ENCODE results near the gene LIN9.
"Not testable (repeated sequence)": the region's sequence is repeated elsewhere in the genome, so short reads cannot be mapped to it uniquely, and the experiment has no call there.

The LIN9 gene

GRCh38 chr1:226207048-226207447 is 101.9 kb downstream of the LIN9 start:
- H3K36me3 Mint-ChIP-seq (ENCODE audit: low read depth) = no peaks in the 10 kb centered on the region
- H3K9me3 Mint-ChIP-seq = no peaks in the 10 kb centered on the region
- peaks cover 1% of the 10 kb centered on the region for H3K27me3 Mint-ChIP-seq
- intact Hi-C loops (cut with micrococcal nuclease) = no loop called here
- no peak overlapping the region for H3K4me3 Mint-ChIP-seq
- H3K4me1 Mint-ChIP-seq (ENCODE audit: low read depth) = no peaks in the 10 kb centered on the region
- no peak overlapping the region for H3K27ac Mint-ChIP-seq

GRCh38 chr1:226204198-226204597 is 104.8 kb downstream of the LIN9 start:
- intact Hi-C loops (cut with micrococcal nuclease) = no loop called here
- Mint-ChIP-seq H3K27me3 (peaks cover 1% of the 10 kb centered on the region), H3K4me3 (no peak overlapping the region), H3K36me3 (ENCODE audit: low read depth) (no peaks in the 10 kb centered on the region), H3K4me1 (ENCODE audit: low read depth) (peaks cover 7% of the 10 kb centered on the region), H3K27ac (no peak overlapping the region), H3K9me3 (no peaks in the 10 kb centered on the region)

GRCh38 chr1:226203655-226204054 is 105.3 kb downstream of the LIN9 start:
- intact Hi-C loops (cut with micrococcal nuclease) = no loop called here
- Mint-ChIP-seq H3K36me3 (ENCODE audit: low read depth) (no peaks in the 10 kb centered on the region), H3K27me3 (peaks cover 1% of the 10 kb centered on the region), H3K27ac (no peak overlapping the region), H3K4me1 (ENCODE audit: low read depth) (peaks cover 7% of the 10 kb centered on the region), H3K4me3 (no peak overlapping the region), H3K9me3 (no peaks in the 10 kb centered on the region)

GRCh38 chr1:226203240-226203639 is 105.7 kb downstream of the LIN9 start:
- H3K9me3 Mint-ChIP-seq = no peaks in the 10 kb centered on the region
- intact Hi-C loops (cut with micrococcal nuclease) = no loop called here

GRCh38 chr1:226202666-226203065 is 106.3 kb downstream of the LIN9 start:
- H3K36me3 Mint-ChIP-seq (ENCODE audit: low read depth); H3K27ac Mint-ChIP-seq; H3K9me3 Mint-ChIP-seq; intact Hi-C loops (cut with micrococcal nuclease); H3K27me3 Mint-ChIP-seq; H3K4me3 Mint-ChIP-seq; H3K4me1 Mint-ChIP-seq (ENCODE audit: low read depth): not testable (repeated sequence)

More at GRCh38 chr1:226203240-226203639, 105.7 kb downstream of the LIN9 start:
- Mint-ChIP-seq H3K4me1 (ENCODE audit: low read depth) (peaks cover 7% of the 10 kb centered on the region), H3K4me3 (no peak overlapping the region), H3K27me3 (peaks cover 1% of the 10 kb centered on the region), H3K27ac (no peak overlapping the region), H3K36me3 (ENCODE audit: low read depth) (no peaks in the 10 kb centered on the region)

GRCh38 chr1:226202246-226202645 is 106.7 kb downstream of the LIN9 start:
- H3K27ac Mint-ChIP-seq = no peak overlapping the region
- H3K4me3 Mint-ChIP-seq = no peak overlapping the region
- H3K27me3 Mint-ChIP-seq = peaks cover 1% of the 10 kb centered on the region
- intact Hi-C loops (cut with micrococcal nuclease) = no loop called here
- peaks cover 7% of the 10 kb centered on the region for H3K4me1 Mint-ChIP-seq (ENCODE audit: low read depth)
- H3K36me3 Mint-ChIP-seq (ENCODE audit: low read depth) = no peaks in the 10 kb centered on the region
- no peaks in the 10 kb centered on the region for H3K9me3 Mint-ChIP-seq

GRCh38 chr1:226201029-226201593 is 107.9 kb downstream of the LIN9 start:
- H3K4me3 Mint-ChIP-seq = no peak overlapping the region
- intact Hi-C loops (cut with micrococcal nuclease) = no loop called here
- no peak overlapping the region for H3K27ac Mint-ChIP-seq
- no peaks in the 10 kb centered on the region for H3K36me3 Mint-ChIP-seq (ENCODE audit: low read depth)
- peaks cover 7% of the 10 kb centered on the region for H3K4me1 Mint-ChIP-seq (ENCODE audit: low read depth)
- no peaks in the 10 kb centered on the region for H3K27me3 Mint-ChIP-seq
- H3K9me3 Mint-ChIP-seq = no peaks in the 10 kb centered on the region

- intact Hi-C loops (cut with micrococcal nuclease) = no loop called here
- H3K27ac Mint-ChIP-seq = no peak overlapping the region
- H3K9me3 Mint-ChIP-seq = no peaks in the 10 kb centered on the region
- no peaks in the 10 kb centered on the region for H3K36me3 Mint-ChIP-seq (ENCODE audit: low read depth)
- H3K27me3 Mint-ChIP-seq = peaks cover 2% of the 10 kb centered on the region
- H3K4me1 Mint-ChIP-seq (ENCODE audit: low read depth) = peaks cover 7% of the 10 kb centered on the region
- H3K4me3 Mint-ChIP-seq = no peak overlapping the region
These were observed 109.0 kb downstream of the LIN9 start for GRCh38 chr1:226199971-226200370.

GRCh38 chr1:226195144-226195543 is 113.8 kb downstream of the LIN9 start:
- H3K4me1 Mint-ChIP-seq (ENCODE audit: low read depth) = peaks cover 6% of the 10 kb centered on the region
- H3K27me3 Mint-ChIP-seq = peaks cover 2% of the 10 kb centered on the region
- intact Hi-C loops (cut with micrococcal nuclease) = no loop called here

GRCh38 chr1:226187380-226187779 is 121.6 kb downstream of the LIN9 start:
- peak overlapping the region; percentile 91 for H3K27ac Mint-ChIP-seq
- no peaks in the 10 kb centered on the region for H3K9me3 Mint-ChIP-seq
- peaks cover 30% of the 10 kb centered on the region for H3K4me1 Mint-ChIP-seq (ENCODE audit: low read depth)
- H3K36me3 Mint-ChIP-seq (ENCODE audit: low read depth) = peaks cover 18% of the 10 kb centered on the region
- no peaks in the 10 kb centered on the region for H3K27me3 Mint-ChIP-seq
- H3K4me3 Mint-ChIP-seq = no peak overlapping the region
- intact Hi-C loops (cut with micrococcal nuclease) = loop anchor here (5.0 kb wide), 2 partner anchors 120 to 190 kb away; partner anchors contain the start of gene SDE2

More at GRCh38 chr1:226195144-226195543, 113.8 kb downstream of the LIN9 start:
- H3K9me3 Mint-ChIP-seq = no peaks in the 10 kb centered on the region
- no peak overlapping the region for H3K4me3 Mint-ChIP-seq
- no peak overlapping the region for H3K27ac Mint-ChIP-seq
- H3K36me3 Mint-ChIP-seq (ENCODE audit: low read depth) = no peaks in the 10 kb centered on the region

- H3K4me1 Mint-ChIP-seq (ENCODE audit: low read depth) = peaks cover 34% of the 10 kb centered on the region
- no peaks in the 10 kb centered on the region for H3K27me3 Mint-ChIP-seq
- H3K9me3 Mint-ChIP-seq = no peaks in the 10 kb centered on the region
- peak overlapping the region; percentile 91 for H3K27ac Mint-ChIP-seq
- peak overlapping the region; percentile 88 for H3K4me3 Mint-ChIP-seq
- peaks cover 18% of the 10 kb centered on the region for H3K36me3 Mint-ChIP-seq (ENCODE audit: low read depth)
- intact Hi-C loops (cut with micrococcal nuclease) = loop anchor here (5.0 kb wide), 2 partner anchors 120 to 190 kb away; partner anchors contain the start of gene SDE2
These were observed 122.0 kb downstream of the LIN9 start for GRCh38 chr1:226187019-226187322.

GRCh38 chr1:226186124-226187018 is 122.6 kb downstream of the LIN9 start, which contains the start of gene ACBD3:
ACBD3 (minus strand) TSS chr1:226186741; CDS start chr1:226186675, 66 bp downstream.
- Mint-ChIP-seq H3K36me3 (ENCODE audit: low read depth) (peaks cover 18% of the 10 kb centered on the region), H3K27ac (peak within 1 kb of the TSS; percentile 91), H3K27me3 (no peaks in the 10 kb centered on the region), H3K4me3 (peak within 1 kb of the TSS; percentile 88), H3K4me1 (ENCODE audit: low read depth) (peaks cover 38% of the 10 kb centered on the region), H3K9me3 (no peaks in the 10 kb centered on the region)
- intact Hi-C loops (cut with micrococcal nuclease) = loop anchor here (5.0 kb wide), 2 partner anchors 119 to 189 kb away; partner anchors contain the start of gene SDE2

- intact Hi-C loops (cut with micrococcal nuclease) = loop anchor here (5.0 kb wide), 2 partner anchors 118 to 188 kb away; partner anchors contain the start of gene SDE2
- H3K9me3 Mint-ChIP-seq = no peaks in the 10 kb centered on the region
- peaks cover 24% of the 10 kb centered on the region for H3K36me3 Mint-ChIP-seq (ENCODE audit: low read depth)
- H3K27me3 Mint-ChIP-seq = no peaks in the 10 kb centered on the region
- H3K4me1 Mint-ChIP-seq (ENCODE audit: low read depth) = peaks cover 38% of the 10 kb centered on the region
- peak overlapping the region; percentile 88 for H3K4me3 Mint-ChIP-seq
- peak overlapping the region; percentile 91 for H3K27ac Mint-ChIP-seq
These were observed 123.6 kb downstream of the LIN9 start for GRCh38 chr1:226185141-226186036.
